HUDEP-2 (cell line): ENCODE measurements around the gene RGS13.
"Not testable (repeated sequence)": the region's sequence is repeated elsewhere in the genome, so short reads cannot be mapped to it uniquely, and the experiment has no call there.

Experiments
- DNase-seq, 76 experiments: peaks; one replicate each; lab custom pipeline; 2025; ENCODE audit not compliant: unreplicated experiment in 76 of 76; lab: John Stamatoyannopoulos, UW

The RGS13 gene

GRCh38 chr1:192669174-192669573 is 33.2 kb downstream of the RGS13 start:
- DNase-seq, result no peak

- DNase-seq, result no peak
Measured at GRCh38 chr1:192675716-192676115, 39.8 kb downstream of the RGS13 start.

GRCh38 chr1:192678099-192678498 is 42.2 kb downstream of the RGS13 start:
- no peak for DNase-seq

- DNase-seq, result no peak
Measured at GRCh38 chr1:192682335-192682734, 46.4 kb downstream of the RGS13 start.

GRCh38 chr1:192683081-192683480 is 47.1 kb downstream of the RGS13 start:
- DNase-seq, result not testable (repeated sequence)

- DNase-seq, result no peak
Measured at GRCh38 chr1:192689459-192689858, 53.5 kb downstream of the RGS13 start.

GRCh38 chr1:192691041-192691440 is 55.1 kb downstream of the RGS13 start:
- DNase-seq, result no peak

- DNase-seq, result no peak
Measured at GRCh38 chr1:192696082-192696481, 60.1 kb downstream of the RGS13 start.

GRCh38 chr1:192697771-192698170 is 61.8 kb downstream of the RGS13 start:
- DNase-seq, result no peak

GRCh38 chr1:192698731-192699130 is 62.8 kb downstream of the RGS13 start:
- DNase-seq, result no peak

GRCh38 chr1:192700834-192701271 is 64.9 kb downstream of the RGS13 start:
- DNase-seq, result no peak

- DNase-seq, result no peak
Measured at GRCh38 chr1:192702212-192702902, 66.4 kb downstream of the RGS13 start.

GRCh38 chr1:192703283-192704206 is 67.6 kb downstream of the RGS13 start:
- no peak for DNase-seq

GRCh38 chr1:192705510-192705909 is 69.6 kb downstream of the RGS13 start:
- DNase-seq, result no peak

- no peak for DNase-seq
Measured at GRCh38 chr1:192706936-192707335, 71.0 kb downstream of the RGS13 start.

GRCh38 chr1:192707978-192708547 is 72.1 kb downstream of the RGS13 start:
- DNase-seq, result no peak

- no peak for DNase-seq
Measured at GRCh38 chr1:192709544-192709943, 73.6 kb downstream of the RGS13 start.
